Amniotic stem cell (primary cell): ENCODE measurements around the gene SDCBP2.
"Not testable (repeated sequence)": the region's sequence is repeated elsewhere in the genome, so short reads cannot be mapped to it uniquely, and the experiment has no call there.

Source experiments
- DNase-seq: peaks from one replicate; lab custom pipeline; 2025; lab: John Stamatoyannopoulos, UW

The SDCBP2 gene

GRCh38 chr20:1360094-1360846, 31.3 kb upstream of the SDCBP2 start:
- DNase-seq, result no peak

DNA sequence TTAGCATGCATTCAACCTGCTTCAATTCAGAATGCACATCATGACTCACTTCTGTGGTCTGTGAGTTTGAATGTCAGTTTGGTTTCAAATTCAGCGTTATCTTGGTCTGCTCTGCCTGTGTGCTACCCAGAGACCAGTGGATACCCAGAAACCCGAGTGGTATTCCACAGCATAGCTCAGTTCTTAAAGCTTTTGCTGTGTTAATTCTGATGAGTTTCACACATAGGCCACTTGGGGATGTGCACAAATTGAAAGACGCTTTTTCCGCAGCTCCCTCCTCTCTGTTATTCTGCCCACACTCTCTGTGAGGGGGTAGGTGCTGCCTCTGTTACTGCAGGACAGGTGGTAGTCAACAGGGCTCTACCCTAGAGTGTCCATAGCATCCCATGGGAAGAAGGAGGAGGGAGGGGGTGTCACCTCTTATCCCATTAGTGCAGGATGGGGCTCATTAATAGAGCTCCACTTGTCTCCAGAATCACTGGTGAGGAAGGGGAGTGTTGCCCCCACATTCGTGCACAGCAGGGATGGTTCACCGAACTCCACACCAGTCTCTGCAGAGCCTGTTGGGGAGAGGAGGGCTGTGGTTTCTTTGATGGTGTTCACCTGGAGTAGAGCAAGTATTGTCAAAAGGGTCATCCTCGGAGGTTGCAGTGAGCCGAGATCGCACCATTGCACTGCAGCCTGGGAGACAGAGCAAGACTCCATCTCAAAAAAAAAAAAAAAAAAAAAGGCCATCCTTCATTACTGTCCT, 29.2 kb upstream of the SDCBP2 start:
- no peak for DNase-seq

GRCh38 chr20:1353956-1354355, 25.0 kb upstream of the SDCBP2 start:
- no peak for DNase-seq

DNA sequence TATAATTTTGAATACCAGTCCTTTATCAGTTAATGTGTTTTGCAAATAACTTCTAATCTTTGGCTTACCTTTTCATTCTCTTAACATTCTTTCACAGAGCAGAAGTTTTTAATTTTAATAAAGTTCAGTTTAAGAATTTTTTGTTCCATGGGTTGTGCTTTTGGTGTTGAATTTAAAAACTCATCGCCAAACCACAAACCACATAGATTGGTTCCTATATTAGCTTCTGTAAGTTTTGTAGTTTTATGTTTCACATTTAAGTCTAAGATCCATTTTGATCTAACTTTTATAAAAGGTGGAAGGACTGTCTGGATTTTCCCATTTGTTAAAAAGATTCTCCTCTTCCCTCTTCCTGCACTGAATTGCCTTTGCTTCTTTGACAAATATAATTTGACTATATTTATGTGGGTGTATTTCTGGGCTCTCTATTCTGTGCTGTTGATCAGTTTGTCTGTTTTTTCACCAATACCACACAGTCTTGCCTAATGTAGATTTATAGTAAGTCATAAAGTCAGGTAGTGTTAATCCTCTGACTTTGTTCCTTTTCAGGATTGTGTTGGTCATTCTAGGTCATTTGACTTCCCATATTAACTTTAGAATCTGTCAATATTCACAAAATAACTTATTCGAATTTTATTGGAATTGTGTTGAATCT, 17.5 kb upstream of the SDCBP2 start:
- no peak for DNase-seq

DNA sequence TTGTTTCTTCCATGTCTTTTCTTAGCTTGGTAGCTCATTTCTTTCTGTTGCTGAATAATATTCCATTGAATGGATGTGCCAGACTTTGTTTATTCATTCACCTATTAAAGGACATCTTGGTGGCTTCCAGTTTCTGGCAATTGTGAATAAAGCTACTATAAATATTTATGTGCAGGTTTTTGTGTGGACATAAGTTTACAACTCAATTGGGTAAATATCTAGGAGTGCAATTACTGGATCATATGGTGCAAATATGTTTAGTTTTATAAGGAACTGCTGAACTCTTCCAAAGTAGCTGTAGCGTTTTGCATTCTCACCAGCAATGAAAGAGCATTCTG, 16.8 kb upstream of the SDCBP2 start:
- no peak for DNase-seq

GRCh38 chr20:1345030-1345755, 16.3 kb upstream of the SDCBP2 start:
- DNase-seq, result no peak

- DNase-seq, result not testable (repeated sequence)
Observed at GRCh38 chr20:1343446-1344124, 14.6 kb upstream of the SDCBP2 start.

DNA sequence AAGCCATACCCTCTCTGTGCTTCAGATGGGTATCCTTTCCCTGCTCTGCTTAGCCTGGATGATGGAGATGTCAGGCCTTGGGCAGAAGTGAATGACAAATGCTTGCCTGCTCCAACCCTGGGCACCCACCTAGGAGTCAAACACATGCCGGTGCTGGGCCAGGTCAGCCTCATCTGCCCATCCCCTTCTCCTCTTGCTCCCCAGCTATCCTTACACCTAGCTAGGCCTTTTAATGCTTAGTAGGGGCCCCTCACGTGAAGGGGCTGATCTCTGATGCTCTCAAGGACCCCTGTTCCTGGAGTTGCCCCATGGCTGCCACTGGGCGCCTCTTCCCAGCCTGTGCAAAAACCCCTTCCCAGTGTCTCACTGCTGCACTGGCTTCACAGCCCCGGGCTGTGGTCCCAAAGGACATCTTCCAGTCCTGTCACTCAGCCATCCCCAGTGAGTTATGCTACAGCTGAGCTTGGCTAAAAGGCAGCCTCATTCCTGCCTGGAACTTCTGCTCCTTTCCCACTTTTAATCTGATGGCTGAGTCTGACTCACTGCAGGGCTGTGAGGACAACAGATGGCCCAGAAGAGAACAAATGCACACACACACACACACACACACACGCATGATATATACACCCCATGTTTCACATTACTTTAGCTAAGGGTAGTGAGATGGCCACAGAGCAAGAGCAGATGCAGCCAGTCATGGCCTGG, 12.8 kb upstream of the SDCBP2 start:
- DNase-seq, result no peak

DNA sequence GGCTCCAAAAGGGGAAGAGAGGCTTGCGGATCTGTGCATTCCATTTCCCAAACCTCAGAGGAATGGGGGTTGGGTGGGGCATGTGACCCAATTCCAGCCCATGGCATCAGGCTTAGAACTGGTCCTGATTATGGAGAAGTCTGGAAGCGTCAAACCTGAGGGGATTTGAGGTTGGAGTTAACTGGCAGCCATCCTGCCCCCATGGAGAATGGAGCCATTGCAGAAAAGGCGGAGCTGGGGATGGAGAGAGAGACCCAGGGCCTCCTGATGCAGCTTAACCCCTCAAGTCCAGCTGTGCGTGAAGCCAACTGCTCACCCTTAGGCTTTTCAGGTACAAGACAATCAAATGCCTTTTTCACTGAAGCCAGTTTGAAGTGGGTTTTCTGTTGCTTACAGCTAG, 9.9 kb upstream of the SDCBP2 start:
- DNase-seq, result no peak

- DNase-seq, result no peak
Observed at GRCh38 chr20:1338096-1338495, 9.2 kb upstream of the SDCBP2 start.

- DNase-seq, result no peak
Observed at GRCh38 chr20:1337441-1337840, 8.5 kb upstream of the SDCBP2 start.

- no peak for DNase-seq
Observed at GRCh38 chr20:1336699-1337367, 7.9 kb upstream of the SDCBP2 start.

DNA sequence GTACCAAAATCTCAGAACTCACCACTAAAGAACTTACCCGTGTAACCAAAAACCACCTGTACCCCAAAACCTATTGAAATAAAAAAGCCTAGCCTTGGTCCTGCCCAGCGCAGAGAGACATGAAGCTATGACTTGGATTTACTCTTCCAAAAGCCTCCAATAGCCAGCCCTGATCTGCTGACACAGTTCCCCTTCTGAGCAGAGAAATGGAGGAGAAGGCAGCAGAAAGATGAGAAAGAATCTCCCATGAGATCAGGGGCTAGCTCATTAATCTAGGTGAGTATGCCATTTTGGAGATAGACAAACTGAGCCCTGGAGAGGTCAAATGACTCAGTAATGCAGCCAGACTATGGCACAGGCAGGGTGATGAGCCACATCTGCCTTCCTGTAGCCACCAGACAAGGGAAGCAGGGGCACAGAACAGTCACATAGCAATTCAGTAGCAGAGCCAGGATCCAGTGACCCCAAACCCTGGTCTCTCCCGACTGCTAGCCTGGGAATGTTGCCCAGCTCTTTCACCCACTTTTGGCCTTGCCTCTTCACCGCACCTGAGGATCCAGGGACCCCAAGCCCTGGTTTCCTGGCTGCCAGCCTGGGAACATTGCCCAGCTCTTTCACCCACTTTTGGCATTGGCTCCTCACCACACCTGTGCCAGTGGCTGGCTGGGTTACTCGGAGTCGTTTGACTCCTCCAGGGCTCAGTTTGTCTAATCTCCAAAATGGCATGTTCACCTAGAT, 7.2 kb upstream of the SDCBP2 start:
- no peak for DNase-seq

- DNase-seq, result no peak
Observed at GRCh38 chr20:1334761-1335160, 5.8 kb upstream of the SDCBP2 start.

- DNase-seq, result no peak
Observed at GRCh38 chr20:1334370-1334731, 5.4 kb upstream of the SDCBP2 start.

DNA sequence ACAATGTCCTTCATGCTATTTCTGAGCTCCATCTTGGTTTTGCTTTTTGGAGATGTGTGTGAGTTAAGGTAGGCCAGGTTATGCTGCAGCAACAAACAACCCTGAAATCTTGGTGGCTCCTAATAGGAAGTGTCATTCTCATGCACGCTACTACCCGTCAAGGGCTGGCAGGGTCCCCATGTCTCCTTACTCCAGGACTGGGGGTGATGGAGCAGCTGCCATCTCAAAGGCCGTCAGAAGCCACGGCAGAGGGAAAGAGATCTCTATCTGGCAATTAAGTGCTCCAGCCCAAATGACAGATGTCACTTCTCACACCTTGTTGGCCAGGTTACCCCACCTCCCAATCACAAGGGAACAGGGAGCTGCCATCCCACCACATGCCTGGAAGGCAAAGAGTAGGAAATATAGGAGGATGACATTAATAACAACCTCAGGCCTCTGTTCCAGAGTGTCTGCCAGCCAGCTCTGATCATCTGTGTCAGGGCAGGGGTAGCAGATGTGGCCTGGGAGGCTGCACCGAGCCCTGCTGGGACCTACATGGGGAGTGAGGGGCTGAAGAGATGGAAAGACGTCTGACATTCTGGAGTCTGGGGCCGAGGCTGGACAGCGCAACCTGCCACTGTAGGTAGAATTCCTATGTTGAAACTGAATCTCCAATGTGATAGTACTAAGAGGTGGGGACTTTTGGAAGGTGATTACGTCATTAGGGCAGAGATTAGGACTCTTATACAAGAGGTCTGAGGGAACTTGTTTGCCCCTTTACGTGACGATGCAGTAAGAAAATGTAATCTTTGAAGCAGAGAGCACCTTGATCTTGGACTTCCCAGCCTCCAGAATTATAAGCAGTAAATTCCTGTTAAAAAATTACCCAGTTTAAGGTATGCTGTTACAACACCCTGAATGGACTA, 4.8 kb upstream of the SDCBP2 start:
- no peak for DNase-seq

GRCh38 chr20:1332749-1333300, 3.9 kb upstream of the SDCBP2 start:
- no peak for DNase-seq

- DNase-seq, result no peak
Observed at GRCh38 chr20:1331801-1332453, 3.0 kb upstream of the SDCBP2 start.
